Kidney (tissue), 14 donors: ENCODE data around the gene TNS2. TPM values are rescaled to one million over a fixed set of nuclear protein-coding genes. Genes with fewer than 3 reads are reported as not detected.

Experiments
- DNase-seq, 5 donors: peaks; one replicate each; pipeline ENCODE4 v3.0.0-alpha.2; 2013 to 2020
- FAIRE-seq: peaks from 2 replicates; lab custom pipeline; 2012; peaks lifted over from hg19 to GRCh38; lab: Jason Lieb, UNC
- H3K27ac ChIP-seq, 2 donors: one replicate each; pipeline ENCODE4 v1.7.0; 2013; ENCODE audit warnings: low read depth in 2 of 2, low read length in 2 of 2, inconsistent platforms in 1 of 2
- H3K27me3 ChIP-seq: one replicate; pipeline ENCODE4 v1.7.1; 2013; ENCODE audit warnings: low read length, inconsistent platforms; ENCODE audit not compliant: control insufficient read depth, insufficient read depth
- H3K36me3 ChIP-seq, 3 donors: one replicate each; pipeline versions ENCODE4 v1.7.0 to v1.7.1; 2013; ENCODE audit warnings: low read length in 3 of 3, control low read depth in 1 of 3, inconsistent platforms in 1 of 3; ENCODE audit not compliant: insufficient read depth in 3 of 3, control insufficient read depth in 2 of 3
- H3K4me1 ChIP-seq, 3 donors: one replicate each; pipeline versions ENCODE4 v1.7.0 to v1.7.1; 2013; ENCODE audit warnings: low read length in 3 of 3, inconsistent platforms in 1 of 3, low read depth in 1 of 3; ENCODE audit not compliant: control insufficient read depth in 2 of 3, insufficient read depth in 2 of 3
- H3K4me3 ChIP-seq, 3 donors: one replicate each; pipeline versions ENCODE4 v1.7.0 to v1.8.1; 2013; ENCODE audit warnings: low read length in 3 of 3, control low read depth in 1 of 3, inconsistent platforms in 1 of 3
- H3K9ac ChIP-seq, 3 donors: one replicate each; pipeline versions ENCODE4 v1.7.0 to v1.7.1; 2013; ENCODE audit warnings: low read length in 3 of 3, control low read depth in 1 of 3, inconsistent platforms in 1 of 3
- H3K9me3 ChIP-seq, 3 donors: one replicate each; pipeline versions ENCODE4 v1.7.0 to v1.7.1; 2013; ENCODE audit warnings: low read length in 3 of 3, control low read depth in 1 of 3, inconsistent platforms in 1 of 3; ENCODE audit not compliant: control insufficient read depth in 2 of 3, insufficient read depth in 1 of 3
- CTCF ChIP-seq: IDR thresholded peaks from 3 replicates; pipeline ENCODE4 v1.5.1; 2012; ENCODE audit warnings: mild to moderate bottlenecking, moderate library complexity, borderline replicate concordance; ENCODE audit not compliant: insufficient read depth; ENCODE audit errors: extremely low read depth
- intact Hi-C: fragments of 100-400 bp; cut with DNase I; formaldehyde crosslinking; loops from one replicate; pipeline ENCODE4 v1.11.1; 2022
- polyA plus RNA-seq: library from polyadenylated mRNA; stranded (reverse); fragments of 350-450 nt; fragmentation: Illumina TruSeq; extraction: RNeasy Lipid Tissue Mini Kit (QIAGEN cat#74804); gene quantifications from one replicate; pipeline ENCODE4 v1.2.3, GENCODE V29; 2014; ENCODE audit warnings: low read depth, low replicate concordance; ENCODE audit not compliant: insufficient read depth
- total RNA-seq: library from RNA; stranded (reverse); fragmentation: NEBNext Ultra II Directional; extraction: Animal tissue kit (Norgen Biotek cat#: 25700); gene quantifications from one replicate; pipeline ENCODE4 v1.2.1, GENCODE V29; 2021
- donor health status: control.
- donor health status: control.
- donor health status: control.
- donor health status: control.
- donor health status: control.
- donor health status: DM: yes; HTN: yes; CAD: no.
- donor health status: Normal renal cell carcinoma (clear cell type).

The TNS2 gene
- total and polyA plus RNA-seq, 2 donors from 2014 or later = 90.1 to 179 TPM

- H3K9ac ChIP-seq = no peak overlapping the region
- DNase-seq (peak in 2 of 5 donors; percentile 54 to 94), FAIRE-seq (no peak)
- H3K27me3 ChIP-seq = no peaks in the 10 kb centered on the region
- H3K36me3 ChIP-seq = no peaks in the 10 kb centered on the region
- H3K4me3 ChIP-seq = peak overlapping the region in 1 of 3 donors; percentile 71
- no peaks in the 10 kb centered on the region for H3K9me3 ChIP-seq
- H3K4me1 ChIP-seq = peaks cover 4 to 20% (median 15%) of the 10 kb centered on the region in 3 donors
- no peak overlapping the region for H3K27ac ChIP-seq
- intact Hi-C loops = no loop called here
- TF ChIP-seq CTCF = no peak
Measured at GRCh38 chr12:53096089-53096741, 46.4 kb downstream of the TNS2 start.

GRCh38 chr12:53096759-53097158, 46.9 kb downstream of the TNS2 start:
- DNase-seq = peak in 1 of 5 donors; percentile 25
- Histone ChIP-seq H3K9me3 (no peaks in the 10 kb centered on the region), H3K27me3 (no peaks in the 10 kb centered on the region), H3K4me3 (peak overlapping the region in 2 of 3 donors; percentile 64 to 71), H3K9ac (peak overlapping the region in 2 of 3 donors; percentile 55 to 65), H3K36me3 (no peaks in the 10 kb centered on the region), H3K4me1 (peaks cover 4 to 20% (median 15%) of the 10 kb centered on the region in 3 donors), H3K27ac (peak overlapping the region; percentile 66 to 81)
- intact Hi-C loops = no loop called here
- no peak for TF ChIP-seq CTCF
- FAIRE-seq = no peak

- Histone ChIP-seq H3K36me3 (no peaks in the 10 kb centered on the region), H3K9ac (peak overlapping the region in 2 of 3 donors; percentile 55 to 65), H3K9me3 (no peaks in the 10 kb centered on the region), H3K27me3 (no peaks in the 10 kb centered on the region), H3K27ac (peak overlapping the region; percentile 66 to 81), H3K4me3 (peak overlapping the region; percentile 42 to 71 (median 64)), H3K4me1 (peaks cover 4 to 24% (median 18%) of the 10 kb centered on the region in 3 donors)
- DNase-seq (peak in 2 of 5 donors; percentile 48 to 78), FAIRE-seq (no peak)
- no peak for TF ChIP-seq CTCF
- intact Hi-C loops = no loop called here
Measured at GRCh38 chr12:53097207-53097563, 47.3 kb downstream of the TNS2 start.
